ENCODE data around the gene PRDM7. TPM values are rescaled to one million over a fixed set of nuclear protein-coding genes. Genes with fewer than 3 reads are reported as not detected.
"Not testable (repeated sequence)": the region's sequence is repeated elsewhere in the genome, so short reads cannot be mapped to it uniquely, and the experiment has no call there.

The PRDM7 gene
- polyA plus RNA-seq, 2 donors: not detected

GRCh38 chr16:90098936-90099335 lies 21.8 kb upstream of the PRDM7 start:
- not testable (repeated sequence) for H3K9me3 ChIP-seq (ENCODE audit: control insufficient read depth in 2 of 2, insufficient read depth in 1 of 2, low read depth in 1 of 2, low read length in 1 of 2); H3K27me3 ChIP-seq (ENCODE audit: control insufficient read depth in 1 of 2, insufficient read depth in 2 of 2, low read length in 2 of 2); H3K36me3 ChIP-seq (ENCODE audit: control insufficient read depth in 2 of 2, insufficient read depth in 2 of 2, low read length in 1 of 2); H3K4me3 ChIP-seq (ENCODE audit: low read depth in 1 of 2, low read length in 2 of 2); H3K27ac ChIP-seq (ENCODE audit: low read depth in 2 of 2, low read length in 1 of 2); H3K4me1 ChIP-seq (ENCODE audit: control insufficient read depth in 2 of 2, insufficient read depth in 2 of 2, low read length in 1 of 2)
- 51 to 53% methylated on average over 3 of the region's 5 CpGs for WGBS, 2 donors

GRCh38 chr16:90097010-90097684 lies 20.0 kb upstream of the PRDM7 start:
- H3K27ac ChIP-seq (ENCODE audit: low read depth in 2 of 2, low read length in 1 of 2); H3K9me3 ChIP-seq (ENCODE audit: control insufficient read depth in 2 of 2, insufficient read depth in 1 of 2, low read depth in 1 of 2, low read length in 1 of 2); H3K4me3 ChIP-seq (ENCODE audit: low read depth in 1 of 2, low read length in 2 of 2); H3K36me3 ChIP-seq (ENCODE audit: control insufficient read depth in 2 of 2, insufficient read depth in 2 of 2, low read length in 1 of 2); H3K27me3 ChIP-seq (ENCODE audit: control insufficient read depth in 1 of 2, insufficient read depth in 2 of 2, low read length in 2 of 2); H3K4me1 ChIP-seq (ENCODE audit: control insufficient read depth in 2 of 2, insufficient read depth in 2 of 2, low read length in 1 of 2): not testable (repeated sequence)
- WGBS, 2 donors: 50 to 76% methylated on average over 9 of the region's 9 CpGs

GRCh38 chr16:90094791-90095190 lies 17.7 kb upstream of the PRDM7 start:
- not testable (repeated sequence) for H3K27ac ChIP-seq (ENCODE audit: low read depth in 2 of 2, low read length in 1 of 2); H3K27me3 ChIP-seq (ENCODE audit: control insufficient read depth in 1 of 2, insufficient read depth in 2 of 2, low read length in 2 of 2); H3K4me3 ChIP-seq (ENCODE audit: low read depth in 1 of 2, low read length in 2 of 2); H3K4me1 ChIP-seq (ENCODE audit: control insufficient read depth in 2 of 2, insufficient read depth in 2 of 2, low read length in 1 of 2); H3K36me3 ChIP-seq (ENCODE audit: control insufficient read depth in 2 of 2, insufficient read depth in 2 of 2, low read length in 1 of 2); H3K9me3 ChIP-seq (ENCODE audit: control insufficient read depth in 2 of 2, insufficient read depth in 1 of 2, low read depth in 1 of 2, low read length in 1 of 2)
- 90 to 94% methylated on average over 22 of the region's 22 CpGs for WGBS, 2 donors

- 90 to 96% methylated on average over 20 to 35 of the region's 35 CpGs for WGBS, 2 donors
- not testable (repeated sequence) for H3K4me1 ChIP-seq (ENCODE audit: control insufficient read depth in 2 of 2, insufficient read depth in 2 of 2, low read length in 1 of 2); H3K27me3 ChIP-seq (ENCODE audit: control insufficient read depth in 1 of 2, insufficient read depth in 2 of 2, low read length in 2 of 2); H3K9me3 ChIP-seq (ENCODE audit: control insufficient read depth in 2 of 2, insufficient read depth in 1 of 2, low read depth in 1 of 2, low read length in 1 of 2); H3K4me3 ChIP-seq (ENCODE audit: low read depth in 1 of 2, low read length in 2 of 2); H3K27ac ChIP-seq (ENCODE audit: low read depth in 2 of 2, low read length in 1 of 2); H3K36me3 ChIP-seq (ENCODE audit: control insufficient read depth in 2 of 2, insufficient read depth in 2 of 2, low read length in 1 of 2)
These were observed 17.2 kb upstream of the PRDM7 start for GRCh38 chr16:90094296-90094695.

GRCh38 chr16:90093799-90094198 lies 16.7 kb upstream of the PRDM7 start:
- WGBS, 2 donors: 93 to 94% methylated on average over 27 to 30 of the region's 30 CpGs
- not testable (repeated sequence) for H3K4me1 ChIP-seq (ENCODE audit: control insufficient read depth in 2 of 2, insufficient read depth in 2 of 2, low read length in 1 of 2)

GRCh38 chr16:90092781-90093180 lies 15.7 kb upstream of the PRDM7 start:
- H3K36me3 ChIP-seq (ENCODE audit: control insufficient read depth in 2 of 2, insufficient read depth in 2 of 2, low read length in 1 of 2); H3K9me3 ChIP-seq (ENCODE audit: control insufficient read depth in 2 of 2, insufficient read depth in 1 of 2, low read depth in 1 of 2, low read length in 1 of 2); H3K4me1 ChIP-seq (ENCODE audit: control insufficient read depth in 2 of 2, insufficient read depth in 2 of 2, low read length in 1 of 2); H3K27ac ChIP-seq (ENCODE audit: low read depth in 2 of 2, low read length in 1 of 2); H3K4me3 ChIP-seq (ENCODE audit: low read depth in 1 of 2, low read length in 2 of 2); H3K27me3 ChIP-seq (ENCODE audit: control insufficient read depth in 1 of 2, insufficient read depth in 2 of 2, low read length in 2 of 2): not testable (repeated sequence)
- 44 to 50% methylated on average over 4 of the region's 4 CpGs for WGBS, 2 donors

More at GRCh38 chr16:90093799-90094198, 16.7 kb upstream of the PRDM7 start:
- H3K27me3 ChIP-seq (ENCODE audit: control insufficient read depth in 1 of 2, insufficient read depth in 2 of 2, low read length in 2 of 2); H3K36me3 ChIP-seq (ENCODE audit: control insufficient read depth in 2 of 2, insufficient read depth in 2 of 2, low read length in 1 of 2); H3K27ac ChIP-seq (ENCODE audit: low read depth in 2 of 2, low read length in 1 of 2); H3K4me3 ChIP-seq (ENCODE audit: low read depth in 1 of 2, low read length in 2 of 2); H3K9me3 ChIP-seq (ENCODE audit: control insufficient read depth in 2 of 2, insufficient read depth in 1 of 2, low read depth in 1 of 2, low read length in 1 of 2): not testable (repeated sequence)

GRCh38 chr16:90084215-90084950 lies 7.3 kb upstream of the PRDM7 start:
- H3K4me3 ChIP-seq (ENCODE audit: low read depth in 1 of 2, low read length in 2 of 2): no peak overlapping the region
- 87 to 92% methylated on average over 4 of the region's 4 CpGs for WGBS, 2 donors
- H3K4me1 ChIP-seq (ENCODE audit: control insufficient read depth in 2 of 2, insufficient read depth in 2 of 2, low read length in 1 of 2): no peaks in the 10 kb centered on the region
- no peaks in the 10 kb centered on the region for H3K27me3 ChIP-seq (ENCODE audit: control insufficient read depth in 1 of 2, insufficient read depth in 2 of 2, low read length in 2 of 2)
- H3K9me3 ChIP-seq (ENCODE audit: control insufficient read depth in 2 of 2, insufficient read depth in 1 of 2, low read depth in 1 of 2, low read length in 1 of 2): no peaks in the 10 kb centered on the region
- H3K36me3 ChIP-seq (ENCODE audit: control insufficient read depth in 2 of 2, insufficient read depth in 2 of 2, low read length in 1 of 2): no peaks in the 10 kb centered on the region
- no peak overlapping the region for H3K27ac ChIP-seq (ENCODE audit: low read depth in 2 of 2, low read length in 1 of 2)

GRCh38 chr16:90083139-90083538 lies 6.0 kb upstream of the PRDM7 start:
- Histone ChIP-seq H3K27me3 (ENCODE audit: control insufficient read depth in 1 of 2, insufficient read depth in 2 of 2, low read length in 2 of 2) (no peaks in the 10 kb centered on the region), H3K27ac (ENCODE audit: low read depth in 2 of 2, low read length in 1 of 2) (peak overlapping the region in 1 of 2 donors; percentile 94), H3K36me3 (ENCODE audit: control insufficient read depth in 2 of 2, insufficient read depth in 2 of 2, low read length in 1 of 2) (no peaks in the 10 kb centered on the region), H3K9me3 (ENCODE audit: control insufficient read depth in 2 of 2, insufficient read depth in 1 of 2, low read depth in 1 of 2, low read length in 1 of 2) (no peaks in the 10 kb centered on the region), H3K4me3 (ENCODE audit: low read depth in 1 of 2, low read length in 2 of 2) (no peak overlapping the region), H3K4me1 (ENCODE audit: control insufficient read depth in 2 of 2, insufficient read depth in 2 of 2, low read length in 1 of 2) (peaks cover 0 to under 1% of the 10 kb centered on the region in 2 donors)
- WGBS, 2 donors: 93 to 94% methylated on average over 8 of the region's 8 CpGs

GRCh38 chr16:90081606-90081970 lies 4.5 kb upstream of the PRDM7 start:
- Histone ChIP-seq H3K27me3 (ENCODE audit: control insufficient read depth in 1 of 2, insufficient read depth in 2 of 2, low read length in 2 of 2) (no peaks in the 10 kb centered on the region), H3K4me1 (ENCODE audit: control insufficient read depth in 2 of 2, insufficient read depth in 2 of 2, low read length in 1 of 2) (peaks cover 0 to 3% of the 10 kb centered on the region in 2 donors), H3K4me3 (ENCODE audit: low read depth in 1 of 2, low read length in 2 of 2) (no peak overlapping the region), H3K36me3 (ENCODE audit: control insufficient read depth in 2 of 2, insufficient read depth in 2 of 2, low read length in 1 of 2) (no peaks in the 10 kb centered on the region), H3K27ac (ENCODE audit: low read depth in 2 of 2, low read length in 1 of 2) (no peak overlapping the region), H3K9me3 (ENCODE audit: control insufficient read depth in 2 of 2, insufficient read depth in 1 of 2, low read depth in 1 of 2, low read length in 1 of 2) (no peaks in the 10 kb centered on the region)
- 15 to 31% methylated on average over 7 of the region's 7 CpGs for WGBS, 2 donors

GRCh38 chr16:90078579-90078895 lies 1.4 kb upstream of the PRDM7 start:
- no peak overlapping the region for H3K4me3 ChIP-seq (ENCODE audit: low read depth in 1 of 2, low read length in 2 of 2)
- no peaks in the 10 kb centered on the region for H3K36me3 ChIP-seq (ENCODE audit: control insufficient read depth in 2 of 2, insufficient read depth in 2 of 2, low read length in 1 of 2)
- no peaks in the 10 kb centered on the region for H3K9me3 ChIP-seq (ENCODE audit: control insufficient read depth in 2 of 2, insufficient read depth in 1 of 2, low read depth in 1 of 2, low read length in 1 of 2)
- 61 to 67% methylated on average over 6 of the region's 6 CpGs for WGBS, 2 donors
- H3K4me1 ChIP-seq (ENCODE audit: control insufficient read depth in 2 of 2, insufficient read depth in 2 of 2, low read length in 1 of 2): peaks cover 0 to 3% of the 10 kb centered on the region in 2 donors
- no peaks in the 10 kb centered on the region for H3K27me3 ChIP-seq (ENCODE audit: control insufficient read depth in 1 of 2, insufficient read depth in 2 of 2, low read length in 2 of 2)
- no peak overlapping the region for H3K27ac ChIP-seq (ENCODE audit: low read depth in 2 of 2, low read length in 1 of 2)

All from esophagus (tissue), 2 donors.